ENCODE data around the gene PTPRG.

DNA sequence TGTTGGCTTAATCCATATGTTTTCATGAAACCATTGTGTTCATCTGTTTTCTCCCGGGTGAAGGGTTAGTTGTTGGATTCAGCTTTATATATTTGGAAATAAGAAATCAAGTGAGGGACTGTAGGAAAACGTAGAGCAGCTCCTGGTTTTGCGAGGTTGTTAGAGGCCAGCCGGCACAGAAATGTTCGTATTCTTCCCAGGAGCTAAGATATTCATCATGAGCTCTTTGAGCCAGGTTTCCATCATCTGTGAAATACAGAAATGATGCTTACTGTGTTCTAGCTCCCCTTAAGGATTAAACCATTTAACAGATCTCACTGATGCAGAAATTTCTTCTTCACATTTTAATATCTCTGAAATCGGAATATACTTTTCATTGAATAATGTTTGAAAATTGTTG is 235.5 kb downstream of the PTPRG start:
- TF ChIP-seq, protein P1, sequence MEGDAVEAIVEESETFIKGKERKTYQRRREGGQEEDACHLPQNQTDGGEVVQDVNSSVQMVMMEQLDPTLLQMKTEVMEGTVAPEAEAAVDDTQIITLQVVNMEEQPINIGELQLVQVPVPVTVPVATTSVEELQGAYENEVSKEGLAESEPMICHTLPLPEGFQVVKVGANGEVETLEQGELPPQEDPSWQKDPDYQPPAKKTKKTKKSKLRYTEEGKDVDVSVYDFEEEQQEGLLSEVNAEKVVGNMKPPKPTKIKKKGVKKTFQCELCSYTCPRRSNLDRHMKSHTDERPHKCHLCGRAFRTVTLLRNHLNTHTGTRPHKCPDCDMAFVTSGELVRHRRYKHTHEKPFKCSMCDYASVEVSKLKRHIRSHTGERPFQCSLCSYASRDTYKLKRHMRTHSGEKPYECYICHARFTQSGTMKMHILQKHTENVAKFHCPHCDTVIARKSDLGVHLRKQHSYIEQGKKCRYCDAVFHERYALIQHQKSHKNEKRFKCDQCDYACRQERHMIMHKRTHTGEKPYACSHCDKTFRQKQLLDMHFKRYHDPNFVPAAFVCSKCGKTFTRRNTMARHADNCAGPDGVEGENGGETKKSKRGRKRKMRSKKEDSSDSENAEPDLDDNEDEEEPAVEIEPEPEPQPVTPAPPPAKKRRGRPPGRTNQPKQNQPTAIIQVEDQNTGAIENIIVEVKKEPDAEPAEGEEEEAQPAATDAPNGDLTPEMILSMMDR (IDR thresholded peaks at IDR 0.05; ENCODE audit: poor library complexity) = no peak
- TF ChIP-seq EZH2phosphoT487 (IDR thresholded peaks at IDR 0.05; ENCODE audit: low read depth, severe bottlenecking, unreplicated experiment) = no peak
- no peak for TF ChIP-seq EZH2 (IDR thresholded peaks at IDR 0.05; ENCODE audit: borderline replicate concordance)
